ENCODE measurements around the gene LAP3.
"Not testable (repeated sequence)": the region's sequence is repeated elsewhere in the genome, so short reads cannot be mapped to it uniquely, and the experiment has no call there.

Gene LAP3

DNA sequence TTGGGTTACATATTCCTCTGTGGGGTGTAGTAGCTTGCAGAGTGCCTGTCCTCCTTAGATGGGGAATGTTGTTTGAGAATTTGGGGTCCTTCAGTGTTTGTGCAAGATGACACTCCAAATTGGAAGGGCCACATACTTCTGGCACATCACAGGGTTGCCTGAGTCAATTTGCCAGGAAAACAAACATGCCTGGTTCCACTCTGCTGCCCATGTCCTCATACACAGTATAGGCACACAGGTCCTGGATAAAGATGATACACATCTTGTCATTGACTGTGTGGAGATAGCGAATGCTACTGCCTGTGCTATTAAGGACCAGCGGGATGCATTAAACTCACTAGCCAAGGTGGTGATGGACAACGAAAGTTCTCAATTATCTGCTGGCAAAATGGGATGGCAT, 11.2 kb upstream of the LAP3 start:
- DNase-seq, result no peak
- Histone ChIP-seq H3K27me3 (ENCODE audit: insufficient read depth, low read depth, severe bottlenecking) (no peaks in the 10 kb centered on the region), H3K9me3 (ENCODE audit: severe bottlenecking) (no peaks in the 10 kb centered on the region), H3K36me3 (no peaks in the 10 kb centered on the region), H3K4me3 (ENCODE audit: low read depth, low read length) (no peak overlapping the region), H3K27ac (no peak overlapping the region)
- no peak for TF ChIP-seq CTCF (IDR thresholded peaks at IDR 0.05; ENCODE audit: low read depth, low read length)

DNA sequence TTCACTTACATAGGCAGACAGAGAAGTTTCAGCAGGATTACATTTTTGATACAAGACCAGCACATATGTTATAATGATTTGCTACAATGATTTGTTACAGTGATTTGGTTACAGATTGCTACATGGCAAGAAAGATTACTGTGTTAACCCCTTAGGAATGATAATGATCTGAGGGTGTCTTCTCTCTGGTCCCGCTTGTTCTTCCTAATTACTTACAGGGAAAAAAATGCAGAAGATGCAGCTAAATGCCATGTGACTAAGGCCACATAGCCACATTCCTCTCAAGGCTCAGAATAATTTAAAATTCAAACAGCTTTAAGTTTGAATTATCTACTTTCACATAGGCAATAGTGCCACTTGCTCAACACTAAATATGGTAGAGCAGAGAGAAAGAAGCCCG, 9.7 kb upstream of the LAP3 start:
- TF ChIP-seq CTCF (IDR thresholded peaks at IDR 0.05; ENCODE audit: low read depth, low read length), result no peak
- no peak overlapping the region for H3K4me3 ChIP-seq (ENCODE audit: low read depth, low read length)
- DNase-seq, result no peak

GRCh38 chr4:17574206-17574605, 2.8 kb upstream of the LAP3 start:
- DNase-seq, result no peak
- no peak for TF ChIP-seq CTCF (IDR thresholded peaks at IDR 0.05; ENCODE audit: low read depth, low read length)
- H3K27ac ChIP-seq, result no peak overlapping the region
- no peak overlapping the region for H3K4me3 ChIP-seq (ENCODE audit: low read depth, low read length)
- no peaks in the 10 kb centered on the region for H3K27me3 ChIP-seq (ENCODE audit: insufficient read depth, low read depth, severe bottlenecking)
- H3K36me3 ChIP-seq, result no peaks in the 10 kb centered on the region
- no peaks in the 10 kb centered on the region for H3K9me3 ChIP-seq (ENCODE audit: severe bottlenecking)

More for the DNA sequence above, 9.7 kb upstream of the LAP3 start:
- Histone ChIP-seq H3K27ac (no peak overlapping the region), H3K27me3 (ENCODE audit: insufficient read depth, low read depth, severe bottlenecking) (no peaks in the 10 kb centered on the region), H3K9me3 (ENCODE audit: severe bottlenecking) (no peaks in the 10 kb centered on the region), H3K36me3 (no peaks in the 10 kb centered on the region)

DNA sequence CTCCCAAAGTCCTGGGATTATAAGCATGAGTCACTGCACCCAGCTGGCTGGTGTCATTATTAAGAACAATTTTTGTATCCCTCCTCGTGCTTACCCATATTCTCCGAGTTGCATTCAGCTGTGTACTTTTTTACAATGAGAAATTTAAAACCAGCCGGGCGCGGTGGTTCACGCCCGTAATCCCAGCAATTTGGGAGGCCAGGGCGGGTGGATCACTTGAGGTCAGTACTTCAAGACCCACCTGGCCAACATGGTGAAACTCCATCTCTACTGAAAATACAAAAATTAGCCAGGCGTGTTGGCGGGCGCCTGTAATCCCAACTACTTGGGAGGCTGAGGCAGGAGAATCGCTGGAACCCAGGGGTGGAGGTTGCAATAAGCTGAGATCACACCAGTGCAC, 1.8 kb upstream of the LAP3 start:
- not testable (repeated sequence) for H3K27me3 ChIP-seq (ENCODE audit: insufficient read depth, low read depth, severe bottlenecking); H3K36me3 ChIP-seq; H3K27ac ChIP-seq; H3K9me3 ChIP-seq (ENCODE audit: severe bottlenecking); H3K4me3 ChIP-seq (ENCODE audit: low read depth, low read length); DNase-seq

DNA sequence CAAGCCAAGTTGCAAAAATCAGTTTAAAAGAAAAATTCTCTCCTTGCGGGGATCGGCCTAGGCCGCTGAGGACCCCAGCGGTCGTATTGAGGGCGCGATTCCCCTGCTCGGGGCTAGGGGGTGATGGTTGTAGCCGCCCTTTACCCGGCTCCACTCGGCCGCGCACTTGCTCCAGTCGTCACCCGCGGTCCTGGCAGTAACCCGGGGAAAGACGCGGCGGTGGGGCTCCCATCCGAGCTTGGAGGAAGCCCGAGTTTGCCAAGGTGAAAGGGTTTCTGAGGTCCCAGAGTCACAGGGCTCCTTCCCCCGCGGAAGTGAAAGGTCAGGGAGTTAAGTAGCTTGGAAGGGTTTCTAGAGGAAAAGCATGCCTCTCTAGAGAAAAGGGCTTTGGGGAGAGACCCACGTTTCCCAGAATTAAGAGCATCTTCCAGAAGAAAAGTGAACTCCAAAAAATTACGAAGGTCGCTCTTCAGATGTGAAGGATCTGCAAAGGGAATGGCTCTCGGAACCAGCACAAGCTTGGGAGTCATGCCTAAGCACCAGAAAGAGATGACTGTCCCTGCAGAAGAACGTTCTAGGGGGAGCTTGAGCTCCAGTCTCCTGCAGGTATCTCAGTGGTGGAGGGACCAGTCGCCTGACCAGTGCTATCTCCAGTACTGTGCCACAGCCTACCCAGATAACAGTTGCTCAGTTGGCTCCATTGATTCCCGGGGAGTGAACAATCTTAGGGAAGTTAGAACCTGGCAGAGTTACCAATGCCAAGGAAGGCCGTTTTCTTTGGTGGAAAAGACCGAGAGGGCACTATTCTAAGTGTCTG, 875 bp downstream of the LAP3 start:
- Histone ChIP-seq H3K9me3 (ENCODE audit: severe bottlenecking) (no peaks in the 10 kb centered on the region), H3K27me3 (ENCODE audit: insufficient read depth, low read depth, severe bottlenecking) (no peaks in the 10 kb centered on the region), H3K36me3 (peaks cover 27% of the 10 kb centered on the region), H3K4me3 (ENCODE audit: low read depth, low read length) (peak overlapping the region; percentile 60), H3K27ac (peak overlapping the region; percentile 74)
- DNase-seq, result peak; percentile 39
- TF ChIP-seq CTCF (IDR thresholded peaks at IDR 0.05; ENCODE audit: low read depth, low read length), result no peak

DNA sequence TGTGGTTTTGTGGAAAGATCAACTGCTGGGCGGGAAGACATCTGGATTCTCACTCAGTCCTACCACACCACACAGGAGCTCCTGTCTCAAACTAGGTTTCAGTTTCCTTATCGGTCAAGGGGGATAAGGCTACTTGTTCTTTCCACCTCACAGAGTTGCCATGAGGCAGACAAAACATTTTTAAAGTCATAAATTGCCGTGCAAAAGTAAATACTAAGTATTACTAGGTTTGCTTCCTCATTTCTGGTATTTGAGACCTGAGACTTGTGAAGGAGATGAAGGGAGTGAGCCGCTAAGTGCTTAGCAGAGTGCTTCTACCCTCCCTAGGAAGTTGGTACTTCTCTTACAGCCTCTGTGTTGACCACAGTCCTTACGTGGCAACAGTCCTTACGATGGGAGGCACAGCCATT, 1.5 kb downstream of the LAP3 start:
- peaks cover 33% of the 10 kb centered on the region for H3K36me3 ChIP-seq
- no peak overlapping the region for H3K27ac ChIP-seq
- no peak for TF ChIP-seq CTCF (IDR thresholded peaks at IDR 0.05; ENCODE audit: low read depth, low read length)
- no peaks in the 10 kb centered on the region for H3K9me3 ChIP-seq (ENCODE audit: severe bottlenecking)
- H3K27me3 ChIP-seq (ENCODE audit: insufficient read depth, low read depth, severe bottlenecking), result no peaks in the 10 kb centered on the region
- DNase-seq, result no peak
- H3K4me3 ChIP-seq (ENCODE audit: low read depth, low read length), result no peak overlapping the region

All from WERI-Rb-1 (cell line).